ENCODE measurements around the gene SCAF4. TPM values are rescaled to one million over a fixed set of nuclear protein-coding genes. Genes with fewer than 3 reads are reported as not detected.

SCAF4 gene
- total and polyA plus RNA-seq, 9 of the 15 experiments (the other 6 are each of a cell fraction or from before 2014, with no cell fraction given), result 2.3 to 55.7 (median 17.2) TPM

DNA sequence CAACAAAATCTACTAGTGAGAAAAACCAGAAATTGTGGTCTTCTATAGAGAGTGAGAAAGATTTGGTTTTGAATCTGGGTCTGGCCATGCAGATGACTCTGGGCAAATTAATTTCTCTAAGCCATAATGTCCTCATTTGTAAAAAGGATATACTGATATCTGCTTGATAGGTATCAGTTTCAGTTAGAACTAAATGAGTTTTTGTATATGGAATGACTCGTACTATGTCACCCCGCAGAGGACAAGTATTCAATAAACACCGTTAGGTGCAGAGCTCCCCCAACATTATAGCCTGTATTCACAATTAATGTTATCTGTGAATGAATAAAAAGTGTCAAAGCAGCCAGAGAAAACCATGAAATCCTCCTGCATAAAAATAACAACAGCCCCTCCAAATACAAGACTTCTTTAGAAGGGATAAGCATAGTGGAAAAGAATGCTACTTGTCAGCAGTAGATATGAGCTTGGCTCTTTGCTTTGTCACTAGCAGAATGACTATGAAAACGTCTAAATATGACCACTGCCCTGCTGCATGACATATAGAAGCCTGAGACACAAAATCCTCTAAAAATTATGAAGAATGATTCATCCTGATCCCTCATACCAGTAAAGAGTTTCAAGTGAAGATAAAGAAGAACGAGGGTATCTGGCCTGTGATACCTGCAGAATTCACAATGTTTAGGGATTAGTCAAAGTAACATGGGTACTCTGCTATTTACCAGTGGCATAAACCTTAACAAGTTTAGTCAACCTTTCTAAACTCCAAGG lies 17.8 kb downstream of the SCAF4 start (continued):
- TF ChIP-seq, protein P1, sequence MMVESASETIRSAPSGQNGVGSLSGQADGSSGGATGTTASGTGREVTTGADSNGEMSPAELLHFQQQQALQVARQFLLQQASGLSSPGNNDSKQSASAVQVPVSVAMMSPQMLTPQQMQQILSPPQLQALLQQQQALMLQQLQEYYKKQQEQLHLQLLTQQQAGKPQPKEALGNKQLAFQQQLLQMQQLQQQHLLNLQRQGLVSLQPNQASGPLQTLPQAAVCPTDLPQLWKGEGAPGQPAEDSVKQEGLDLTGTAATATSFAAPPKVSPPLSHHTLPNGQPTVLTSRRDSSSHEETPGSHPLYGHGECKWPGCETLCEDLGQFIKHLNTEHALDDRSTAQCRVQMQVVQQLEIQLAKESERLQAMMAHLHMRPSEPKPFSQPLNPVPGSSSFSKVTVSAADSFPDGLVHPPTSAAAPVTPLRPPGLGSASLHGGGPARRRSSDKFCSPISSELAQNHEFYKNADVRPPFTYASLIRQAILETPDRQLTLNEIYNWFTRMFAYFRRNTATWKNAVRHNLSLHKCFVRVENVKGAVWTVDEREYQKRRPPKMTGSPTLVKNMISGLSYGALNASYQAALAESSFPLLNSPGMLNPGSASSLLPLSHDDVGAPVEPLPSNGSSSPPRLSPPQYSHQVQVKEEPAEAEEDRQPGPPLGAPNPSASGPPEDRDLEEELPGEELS (CRISPR knock-in tag; IDR thresholded peaks at IDR 0.05; ENCODE audit: borderline replicate concordance), result no peak
- TF ChIP-seq POU5F1 (IDR thresholded peaks at IDR 0.05; ENCODE audit: borderline replicate concordance, low read depth, low read length, partially characterized antibody), result no peak
- TF ChIP-seq ZSCAN32 (CRISPR knock-in tag; IDR thresholded peaks at IDR 0.05), result no peak
- TF ChIP-seq ASH1L (IDR thresholded peaks at IDR 0.05; ENCODE audit: borderline replicate concordance, low read depth, partially characterized antibody), result no peak
- no peak for TF ChIP-seq ZKSCAN8 (CRISPR knock-in tag; IDR thresholded peaks at IDR 0.05)
- no peak for TF ChIP-seq TCFL5 (CRISPR knock-in tag; conservative IDR thresholded peaks at IDR 0.05)
- TF ChIP-seq TAF1 (IDR thresholded peaks at IDR 0.05; ENCODE audit: control insufficient read depth, extremely low read depth, insufficient read depth, low read length, severe bottlenecking), result no peak
- no peak for TF ChIP-seq KLF13 (tag; IDR thresholded peaks at IDR 0.05; ENCODE audit: borderline replicate concordance, low read depth)
- TF ChIP-seq, protein P2, sequence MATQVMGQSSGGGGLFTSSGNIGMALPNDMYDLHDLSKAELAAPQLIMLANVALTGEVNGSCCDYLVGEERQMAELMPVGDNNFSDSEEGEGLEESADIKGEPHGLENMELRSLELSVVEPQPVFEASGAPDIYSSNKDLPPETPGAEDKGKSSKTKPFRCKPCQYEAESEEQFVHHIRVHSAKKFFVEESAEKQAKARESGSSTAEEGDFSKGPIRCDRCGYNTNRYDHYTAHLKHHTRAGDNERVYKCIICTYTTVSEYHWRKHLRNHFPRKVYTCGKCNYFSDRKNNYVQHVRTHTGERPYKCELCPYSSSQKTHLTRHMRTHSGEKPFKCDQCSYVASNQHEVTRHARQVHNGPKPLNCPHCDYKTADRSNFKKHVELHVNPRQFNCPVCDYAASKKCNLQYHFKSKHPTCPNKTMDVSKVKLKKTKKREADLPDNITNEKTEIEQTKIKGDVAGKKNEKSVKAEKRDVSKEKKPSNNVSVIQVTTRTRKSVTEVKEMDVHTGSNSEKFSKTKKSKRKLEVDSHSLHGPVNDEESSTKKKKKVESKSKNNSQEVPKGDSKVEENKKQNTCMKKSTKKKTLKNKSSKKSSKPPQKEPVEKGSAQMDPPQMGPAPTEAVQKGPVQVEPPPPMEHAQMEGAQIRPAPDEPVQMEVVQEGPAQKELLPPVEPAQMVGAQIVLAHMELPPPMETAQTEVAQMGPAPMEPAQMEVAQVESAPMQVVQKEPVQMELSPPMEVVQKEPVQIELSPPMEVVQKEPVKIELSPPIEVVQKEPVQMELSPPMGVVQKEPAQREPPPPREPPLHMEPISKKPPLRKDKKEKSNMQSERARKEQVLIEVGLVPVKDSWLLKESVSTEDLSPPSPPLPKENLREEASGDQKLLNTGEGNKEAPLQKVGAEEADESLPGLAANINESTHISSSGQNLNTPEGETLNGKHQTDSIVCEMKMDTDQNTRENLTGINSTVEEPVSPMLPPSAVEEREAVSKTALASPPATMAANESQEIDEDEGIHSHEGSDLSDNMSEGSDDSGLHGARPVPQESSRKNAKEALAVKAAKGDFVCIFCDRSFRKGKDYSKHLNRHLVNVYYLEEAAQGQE (IDR thresholded peaks at IDR 0.05; ENCODE audit: borderline replicate concordance), result no peak
- TF ChIP-seq, protein P2 (CRISPR knock-in tag; IDR thresholded peaks at IDR 0.05; ENCODE audit: low read depth), result no peak
- TF ChIP-seq MTA1 (IDR thresholded peaks at IDR 0.05; ENCODE audit: borderline replicate concordance), result no peak
- TF ChIP-seq, protein P3, sequence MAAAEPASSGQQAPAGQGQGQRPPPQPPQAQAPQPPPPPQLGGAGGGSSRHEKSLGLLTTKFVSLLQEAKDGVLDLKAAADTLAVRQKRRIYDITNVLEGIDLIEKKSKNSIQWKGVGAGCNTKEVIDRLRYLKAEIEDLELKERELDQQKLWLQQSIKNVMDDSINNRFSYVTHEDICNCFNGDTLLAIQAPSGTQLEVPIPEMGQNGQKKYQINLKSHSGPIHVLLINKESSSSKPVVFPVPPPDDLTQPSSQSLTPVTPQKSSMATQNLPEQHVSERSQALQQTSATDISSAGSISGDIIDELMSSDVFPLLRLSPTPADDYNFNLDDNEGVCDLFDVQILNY (CRISPR knock-in tag; IDR thresholded peaks at IDR 0.05), result no peak
- TF ChIP-seq POLR2H (tag; IDR thresholded peaks at IDR 0.05; ENCODE audit: low read depth), result no peak
- TF ChIP-seq DACH1 (IDR thresholded peaks at IDR 0.05; ENCODE audit: partially characterized antibody), result no peak

Data from K562 (cell line).